HUDEP-2 (cell line): ENCODE results near the gene HCAR3.
"Not testable (repeated sequence)": the region's sequence is repeated elsewhere in the genome, so short reads cannot be mapped to it uniquely, and the experiment has no call there.

Experiments
- DNase-seq, 76 experiments: peaks; one replicate each; lab custom pipeline; 2025; ENCODE audit not compliant: unreplicated experiment in 76 of 76; lab: John Stamatoyannopoulos, UW

HCAR3 gene

GRCh38 chr12:122716658-122717057 is at the start of gene HCAR3:
HCAR3 (minus strand) TSS chr12:122716811; CDS start chr12:122716737, 74 bp downstream.
- not testable (repeated sequence) for DNase-seq

GRCh38 chr12:122757568-122757967 is 41.0 kb upstream of the HCAR3 start:
- peak in 2 of 76 experiments; percentile 3 to 25 for DNase-seq

GRCh38 chr12:122754790-122755189 is 38.2 kb upstream of the HCAR3 start:
- no peak for DNase-seq

- DNase-seq = peak in 1 of 76 experiments; percentile 11
Observed at GRCh38 chr12:122753319-122753650, 36.7 kb upstream of the HCAR3 start.

GRCh38 chr12:122752464-122753318 is 36.1 kb upstream of the HCAR3 start, which contains the start of gene DENR:
DENR (plus strand) TSS chr12:122752824; CDS start chr12:122753702, 878 bp downstream.
- peak in 75 of 76 experiments; percentile 32 to 99 (median 97) for DNase-seq

GRCh38 chr12:122750781-122751515 is 34.3 kb upstream of the HCAR3 start:
- not testable (repeated sequence) for DNase-seq

- no peak for DNase-seq
Observed at GRCh38 chr12:122749569-122750332, 33.1 kb upstream of the HCAR3 start.

GRCh38 chr12:122747224-122748135 is 30.9 kb upstream of the HCAR3 start:
- no peak for DNase-seq

- DNase-seq = no peak
Observed at GRCh38 chr12:122743895-122744525, 27.4 kb upstream of the HCAR3 start.

GRCh38 chr12:122740351-122740750 is 23.7 kb upstream of the HCAR3 start:
- no peak for DNase-seq

GRCh38 chr12:122738571-122738970 is 22.0 kb upstream of the HCAR3 start:
- no peak for DNase-seq

GRCh38 chr12:122732611-122733010 is 16.0 kb upstream of the HCAR3 start:
- DNase-seq = no peak

GRCh38 chr12:122732170-122732569 is 15.6 kb upstream of the HCAR3 start:
- DNase-seq = no peak

- no peak for DNase-seq
Observed at GRCh38 chr12:122730215-122731014, 13.8 kb upstream of the HCAR3 start, which contains the start of gene HCAR1. HCAR1 (minus strand) TSS chr12:122730844; CDS start chr12:122730339, 505 bp downstream.

GRCh38 chr12:122729583-122730214 is 13.1 kb upstream of the HCAR3 start:
- no peak for DNase-seq

- no peak for DNase-seq
Observed at GRCh38 chr12:122726080-122726558, 9.5 kb upstream of the HCAR3 start.

GRCh38 chr12:122725452-122726079 is 9.0 kb upstream of the HCAR3 start:
- no peak for DNase-seq
